Smooth muscle cell (in vitro differentiated cells): ENCODE results near the gene IGFL4. TPM values are rescaled to one million over a fixed set of nuclear protein-coding genes. Genes with fewer than 3 reads are reported as not detected.

Experiments used
- DNase-seq: peaks from one replicate; lab custom pipeline; 2025; ENCODE audit not compliant: unreplicated experiment; lab: John Stamatoyannopoulos, UW
- H2AFZ ChIP-seq: fragments of 200-600 bp; sonication (generic); 2 replicates; pipeline ENCODE4 v1.6.0; 2016; ENCODE audit warnings: antibody characterized with exemption, low read depth, mild to moderate bottlenecking
- H3F3A ChIP-seq: fragments of 200-600 bp; sonication (generic); 2 replicates; pipeline ENCODE4 v1.6.0; 2017; ENCODE audit warnings: antibody characterized with exemption, low read depth
- H3K27ac ChIP-seq: fragments of 200-600 bp; sonication (generic); 2 replicates; pipeline ENCODE4 v1.5.1; 2016; ENCODE audit warnings: low read depth, mild to moderate bottlenecking
- H3K27me3 ChIP-seq: fragments of 200-600 bp; sonication (generic); 2 replicates; pipeline ENCODE4 v1.6.1; 2016; ENCODE audit warnings: low read depth, mild to moderate bottlenecking
- H3K36me3 ChIP-seq: fragments of 200-600 bp; sonication (generic); 2 replicates; pipeline ENCODE4 v1.5.1; 2016; ENCODE audit warnings: low read depth
- H3K4me1 ChIP-seq: fragments of 200-600 bp; sonication (generic); 2 replicates; pipeline ENCODE4 v1.5.1; 2016; ENCODE audit warnings: low read depth
- H3K4me2 ChIP-seq: fragments of 200-600 bp; sonication (generic); 2 replicates; pipeline ENCODE4 v1.6.0; 2016; ENCODE audit warnings: mild to moderate bottlenecking
- H3K4me3 ChIP-seq: fragments of 200-600 bp; sonication (generic); 2 replicates; pipeline ENCODE4 v1.5.1; 2016; ENCODE audit warnings: mild to moderate bottlenecking
- H3K79me2 ChIP-seq: fragments of 200-600 bp; sonication (generic); 2 replicates; pipeline ENCODE4 v1.6.0; 2016; ENCODE audit warnings: low read depth, mild to moderate bottlenecking
- H3K9ac ChIP-seq: fragments of 200-600 bp; sonication (generic); 2 replicates; pipeline ENCODE4 v1.6.0; 2016; ENCODE audit warnings: low read depth
- H3K9me3 ChIP-seq: fragments of 200-600 bp; sonication (generic); replicated peaks from 2 replicates; pipeline ENCODE4 v1.5.1; 2016; ENCODE audit warnings: low read depth
- H4K20me1 ChIP-seq: fragments of 200-600 bp; sonication (generic); 2 replicates; pipeline ENCODE4 v1.6.0; 2016; ENCODE audit warnings: low read depth
- WGBS: methylation state at CpG from one replicate; pipeline ENCODE4 v1.1.7; 2016; ENCODE audit warnings: low lambda C conversion rate; 5-methylcytosine and 5-hydroxymethylcytosine counted together
- polyA plus RNA-seq: library from polyadenylated mRNA; unstranded; fragments of >200 nt; fragmentation: Nextera tagmentation; extraction: Ambion mirVana; gene quantifications from 2 replicates; pipeline ENCODE4 v1.2.1, GENCODE V29; 2016
- total RNA-seq: library from RNA; depleted of rRNA; stranded (reverse); fragments of >200 nt; gene quantifications from 2 replicates; pipeline ENCODE4 v1.2.3, GENCODE V29; 2014
- TF ChIP-seq, protein P1 (sequence below): fragments of 200-600 bp; sonication (generic); IDR thresholded peaks from 2 replicates; pipeline ENCODE4 v1.5.1; 2017; ENCODE audit warnings: borderline replicate concordance, mild to moderate bottlenecking, antibody characterized with exemption; ENCODE audit not compliant: insufficient read depth, poor library complexity, severe bottlenecking

The IGFL4 gene
- total and polyA plus RNA-seq, 2 experiments from 2014 or later, result 0.45 TPM; not detected in 1

GRCh38 chr19:46021531-46022041 is 19.2 kb downstream of the IGFL4 start:
- Histone ChIP-seq H2AFZ (no peak overlapping the region), H3K27me3 (no peaks in the 10 kb centered on the region), H3F3A (no peaks in the 10 kb centered on the region), H3K4me1 (no peaks in the 10 kb centered on the region), H3K4me2 (no peak overlapping the region), H3K27ac (no peak overlapping the region), H3K9me3 (no peaks in the 10 kb centered on the region), H3K4me3 (no peak overlapping the region), H4K20me1 (peaks cover under 1% of the 10 kb centered on the region), H3K36me3 (no peaks in the 10 kb centered on the region), H3K9ac (no peak overlapping the region), H3K79me2 (no peaks in the 10 kb centered on the region)
- WGBS, result 90% methylated on average over 11 of the region's 11 CpGs
- DNase-seq, result no peak
- TF ChIP-seq, protein P1, sequence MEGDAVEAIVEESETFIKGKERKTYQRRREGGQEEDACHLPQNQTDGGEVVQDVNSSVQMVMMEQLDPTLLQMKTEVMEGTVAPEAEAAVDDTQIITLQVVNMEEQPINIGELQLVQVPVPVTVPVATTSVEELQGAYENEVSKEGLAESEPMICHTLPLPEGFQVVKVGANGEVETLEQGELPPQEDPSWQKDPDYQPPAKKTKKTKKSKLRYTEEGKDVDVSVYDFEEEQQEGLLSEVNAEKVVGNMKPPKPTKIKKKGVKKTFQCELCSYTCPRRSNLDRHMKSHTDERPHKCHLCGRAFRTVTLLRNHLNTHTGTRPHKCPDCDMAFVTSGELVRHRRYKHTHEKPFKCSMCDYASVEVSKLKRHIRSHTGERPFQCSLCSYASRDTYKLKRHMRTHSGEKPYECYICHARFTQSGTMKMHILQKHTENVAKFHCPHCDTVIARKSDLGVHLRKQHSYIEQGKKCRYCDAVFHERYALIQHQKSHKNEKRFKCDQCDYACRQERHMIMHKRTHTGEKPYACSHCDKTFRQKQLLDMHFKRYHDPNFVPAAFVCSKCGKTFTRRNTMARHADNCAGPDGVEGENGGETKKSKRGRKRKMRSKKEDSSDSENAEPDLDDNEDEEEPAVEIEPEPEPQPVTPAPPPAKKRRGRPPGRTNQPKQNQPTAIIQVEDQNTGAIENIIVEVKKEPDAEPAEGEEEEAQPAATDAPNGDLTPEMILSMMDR, result no peak

DNA sequence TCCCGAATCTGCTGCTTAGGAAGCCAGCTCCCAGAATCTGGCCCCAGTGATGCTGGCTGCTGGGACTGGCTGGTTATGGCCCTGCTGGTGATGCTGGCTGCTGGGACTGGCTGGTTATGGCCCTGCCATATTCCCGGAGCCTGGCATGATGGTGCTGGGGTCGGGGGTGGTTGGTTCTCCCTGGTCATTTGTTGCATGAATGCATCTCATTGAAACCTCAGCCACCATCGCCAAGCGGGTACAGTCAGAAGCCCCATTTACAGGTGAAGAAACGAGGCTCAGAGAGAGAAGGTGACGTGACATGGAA is 20.0 kb downstream of the IGFL4 start:
- peaks cover 9% of the 10 kb centered on the region for H4K20me1 ChIP-seq
- no peaks in the 10 kb centered on the region for H3K4me1 ChIP-seq
- no peak for DNase-seq
- H3F3A ChIP-seq, result no peaks in the 10 kb centered on the region
- H3K4me3 ChIP-seq, result no peak overlapping the region
- no peak overlapping the region for H2AFZ ChIP-seq
- TF ChIP-seq, protein P1, result no peak
- H3K27me3 ChIP-seq, result peaks cover 8% of the 10 kb centered on the region
- H3K9ac ChIP-seq, result no peak overlapping the region
- H3K36me3 ChIP-seq, result no peaks in the 10 kb centered on the region
- H3K27ac ChIP-seq, result no peak overlapping the region
- no peaks in the 10 kb centered on the region for H3K79me2 ChIP-seq
- WGBS, result 95% methylated on average over 7 of the region's 7 CpGs
- H3K9me3 ChIP-seq, result no peaks in the 10 kb centered on the region
- no peak overlapping the region for H3K4me2 ChIP-seq

DNA sequence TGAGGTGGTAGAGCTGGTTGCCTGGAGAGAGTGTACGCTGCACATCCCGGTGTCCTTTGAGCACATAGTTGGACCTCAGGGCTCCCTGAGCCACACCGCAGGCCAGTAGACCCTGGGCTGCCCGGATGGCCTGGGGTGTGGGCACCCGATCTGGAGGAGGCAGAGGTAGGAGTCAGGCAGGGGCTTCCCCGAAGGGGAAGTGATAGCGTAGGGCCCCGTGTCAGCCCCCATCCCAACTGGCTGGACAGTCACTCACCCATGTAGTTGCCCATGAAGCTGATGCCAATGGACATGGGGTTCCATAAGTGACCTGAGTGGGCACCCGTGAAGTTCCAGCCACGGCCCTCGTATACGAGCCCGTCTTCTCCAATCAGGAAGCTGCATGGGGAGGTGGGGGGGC is 21.5 kb downstream of the IGFL4 start:
- 95% methylated on average over 13 of the region's 13 CpGs for WGBS
- Histone ChIP-seq H3K36me3 (no peaks in the 10 kb centered on the region), H3K4me1 (peaks cover 4% of the 10 kb centered on the region), H3K4me3 (no peak overlapping the region), H4K20me1 (peaks cover 22% of the 10 kb centered on the region), H3F3A (no peaks in the 10 kb centered on the region), H3K27me3 (peaks cover 23% of the 10 kb centered on the region), H3K4me2 (no peak overlapping the region), H2AFZ (no peak overlapping the region), H3K9me3 (no peaks in the 10 kb centered on the region), H3K27ac (no peak overlapping the region), H3K9ac (no peak overlapping the region), H3K79me2 (no peaks in the 10 kb centered on the region)
- no peak for DNase-seq
- TF ChIP-seq, protein P1, result no peak

DNA sequence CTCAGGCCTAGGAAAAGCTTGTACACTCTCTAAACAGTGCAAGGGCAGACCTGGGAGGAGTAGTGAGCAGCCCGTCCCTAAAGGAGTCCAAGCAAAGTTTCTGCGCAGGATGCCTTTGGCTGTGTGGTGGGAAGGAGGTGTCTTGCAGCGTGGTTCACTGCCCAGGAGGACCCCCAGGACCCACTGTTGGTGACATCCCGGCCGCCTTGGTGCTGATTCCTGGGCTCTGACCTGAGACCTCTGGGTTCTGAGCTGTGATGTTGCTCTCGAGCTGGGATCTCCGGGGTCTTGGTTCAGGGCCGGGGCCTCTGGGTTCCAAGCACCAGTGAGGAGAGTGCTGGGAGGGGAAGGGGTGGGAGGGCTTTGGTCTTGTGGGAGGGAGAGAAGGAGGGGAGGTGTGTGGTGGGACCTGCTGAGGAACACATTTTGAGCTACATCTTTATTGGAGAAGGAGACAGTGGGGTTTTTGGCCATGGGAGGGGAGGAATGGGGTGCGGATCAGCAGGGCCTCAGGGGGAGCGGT is 22.0 kb downstream of the IGFL4 start:
- Histone ChIP-seq H3K4me3 (no peak overlapping the region), H3K27ac (no peak overlapping the region), H3K4me2 (no peak overlapping the region), H3K79me2 (no peaks in the 10 kb centered on the region), H4K20me1 (peaks cover 26% of the 10 kb centered on the region), H3K9me3 (no peaks in the 10 kb centered on the region), H3K36me3 (no peaks in the 10 kb centered on the region), H3K27me3 (peaks cover 28% of the 10 kb centered on the region), H3K9ac (no peak overlapping the region), H2AFZ (no peak overlapping the region), H3K4me1 (peaks cover 4% of the 10 kb centered on the region), H3F3A (no peaks in the 10 kb centered on the region)
- TF ChIP-seq, protein P1, result no peak
- WGBS, result 95% methylated on average over 10 of the region's 10 CpGs
- DNase-seq, result no peak
